ENCODE results near the gene ZBTB22.
A peak's percentile ranks its signal among the peaks of the same experiment; 100 is the strongest.
"Not testable (repeated sequence)": the region's sequence is repeated elsewhere in the genome, so short reads cannot be mapped to it uniquely, and the experiment has no call there.

Gene ZBTB22

DNA sequence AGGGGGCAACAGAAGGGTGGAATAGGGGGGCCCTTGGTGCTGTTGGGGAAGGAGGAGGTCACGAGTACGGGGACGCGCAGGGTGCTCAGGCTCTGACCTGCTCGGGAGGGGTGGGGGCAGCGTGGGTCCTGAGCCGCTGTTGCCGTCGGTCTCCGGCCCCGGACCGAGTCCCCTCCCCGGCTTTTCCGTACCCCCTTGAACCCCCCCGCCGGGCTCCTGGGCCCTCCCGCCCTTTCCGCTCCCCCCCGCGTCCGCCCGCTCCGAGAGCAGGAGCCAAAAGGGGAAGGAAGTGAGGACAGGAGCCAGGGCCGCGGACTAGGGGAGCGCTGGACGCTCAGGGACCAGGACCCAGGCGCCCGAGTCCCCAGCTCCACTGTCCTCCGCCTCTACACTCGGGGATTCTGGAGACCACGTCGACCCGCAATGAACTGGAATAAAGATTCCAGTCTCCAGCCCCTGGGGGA is 18.7 kb downstream of the ZBTB22 start, which contains the start of gene RGL2:
RGL2 (minus strand) TSS at position 170 of the 464 bp plus-strand sequence. CDS start 332 bp downstream, outside the sequence.
- no peak for DNase-seq

DNA sequence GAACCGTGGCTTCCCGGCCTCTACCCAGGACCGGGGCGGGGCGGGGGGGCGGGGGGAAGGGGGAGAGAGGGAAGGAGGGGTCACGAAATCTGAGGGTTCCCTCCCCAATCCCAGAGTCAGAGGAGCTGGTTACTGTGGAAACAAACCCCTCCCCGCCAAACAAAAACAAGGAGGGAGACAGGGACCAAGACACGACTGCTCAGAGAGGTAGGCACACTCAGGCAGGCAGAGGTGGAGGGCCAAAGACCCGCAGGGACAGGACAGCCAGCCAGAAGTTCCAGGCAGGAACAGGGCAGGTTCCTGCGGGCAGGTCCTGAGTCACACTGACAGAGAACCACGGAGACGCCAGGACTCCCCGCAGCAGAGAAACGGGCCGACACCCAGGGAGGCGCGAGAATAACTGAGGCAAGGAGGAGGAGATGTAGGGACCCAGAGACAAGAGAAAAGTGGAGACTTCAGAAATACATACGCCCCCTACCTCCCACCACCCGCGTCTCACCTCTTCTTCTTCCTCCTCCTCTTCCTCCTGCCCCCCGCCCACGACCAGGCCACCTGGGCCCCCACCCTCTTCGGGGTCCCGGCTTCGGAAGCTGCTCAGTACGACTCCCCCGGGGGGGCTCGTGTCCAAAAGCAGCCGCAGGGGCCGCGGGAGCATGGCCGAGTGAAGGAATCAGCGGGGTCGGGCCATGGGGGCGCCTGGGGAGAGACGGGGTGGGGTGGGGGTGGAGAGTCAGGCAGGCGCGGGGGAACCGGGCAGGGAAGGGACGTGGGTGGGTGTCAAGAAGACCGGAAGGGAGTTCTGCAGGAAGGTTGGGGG is 19.4 kb downstream of the ZBTB22 start:
- DNase-seq, result no peak

DNA sequence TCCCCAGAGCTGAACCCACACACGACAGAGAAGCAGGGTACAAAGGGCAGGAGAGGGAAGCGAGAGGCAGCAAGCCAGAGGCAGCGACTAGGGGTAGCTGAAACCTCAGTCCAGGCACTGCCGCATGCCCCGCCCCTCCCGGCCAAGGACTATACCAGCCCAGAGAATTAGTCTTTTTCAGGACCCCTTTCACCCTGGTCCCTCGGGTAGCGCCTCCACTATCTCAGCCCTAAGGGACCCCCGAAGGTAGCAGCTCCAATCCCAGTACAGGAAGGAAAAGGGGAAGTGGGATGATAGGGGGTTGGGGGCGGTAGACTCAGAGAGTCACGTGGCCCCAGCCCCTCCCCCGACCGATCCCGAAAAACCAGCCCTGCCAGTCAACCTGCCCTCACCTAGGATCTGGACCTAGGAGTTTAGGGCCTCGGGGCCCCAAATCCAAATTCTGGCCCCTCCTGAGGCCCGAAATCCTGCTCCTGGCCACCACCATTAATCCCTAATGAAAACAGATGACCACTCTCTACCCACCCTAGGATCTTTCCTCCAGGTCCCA is 20.1 kb downstream of the ZBTB22 start:
- DNase-seq, result no peak

DNA sequence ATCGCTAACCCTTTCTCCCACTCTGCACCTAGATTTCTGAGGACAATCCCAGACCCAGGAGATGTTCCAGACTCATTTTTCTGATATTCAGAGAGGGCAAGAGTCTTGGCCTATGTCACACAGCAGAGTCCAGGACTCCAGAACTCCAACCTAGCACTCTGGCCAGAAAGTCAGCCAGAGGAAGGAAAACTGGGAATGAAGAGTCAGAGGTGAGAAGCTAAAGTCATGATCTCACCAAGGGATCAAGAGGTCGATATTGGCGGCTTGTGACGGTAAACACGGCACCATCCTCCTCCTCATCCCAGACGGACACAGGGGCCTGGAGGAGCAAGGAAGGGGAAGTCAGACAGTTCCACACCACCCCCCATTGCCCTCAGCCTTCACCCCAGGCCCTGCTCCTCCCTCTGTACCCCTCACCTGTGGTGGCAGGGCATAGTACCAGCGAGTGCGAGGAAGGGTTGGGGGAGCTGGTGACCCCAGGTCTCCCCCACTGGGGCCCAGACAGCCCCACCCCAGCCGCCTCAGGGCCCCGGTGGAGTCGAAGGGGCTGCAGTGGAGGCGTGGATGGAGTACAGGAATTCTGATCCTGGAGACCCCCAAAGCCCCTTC is 20.6 kb downstream of the ZBTB22 start:
- no peak for DNase-seq

DNA sequence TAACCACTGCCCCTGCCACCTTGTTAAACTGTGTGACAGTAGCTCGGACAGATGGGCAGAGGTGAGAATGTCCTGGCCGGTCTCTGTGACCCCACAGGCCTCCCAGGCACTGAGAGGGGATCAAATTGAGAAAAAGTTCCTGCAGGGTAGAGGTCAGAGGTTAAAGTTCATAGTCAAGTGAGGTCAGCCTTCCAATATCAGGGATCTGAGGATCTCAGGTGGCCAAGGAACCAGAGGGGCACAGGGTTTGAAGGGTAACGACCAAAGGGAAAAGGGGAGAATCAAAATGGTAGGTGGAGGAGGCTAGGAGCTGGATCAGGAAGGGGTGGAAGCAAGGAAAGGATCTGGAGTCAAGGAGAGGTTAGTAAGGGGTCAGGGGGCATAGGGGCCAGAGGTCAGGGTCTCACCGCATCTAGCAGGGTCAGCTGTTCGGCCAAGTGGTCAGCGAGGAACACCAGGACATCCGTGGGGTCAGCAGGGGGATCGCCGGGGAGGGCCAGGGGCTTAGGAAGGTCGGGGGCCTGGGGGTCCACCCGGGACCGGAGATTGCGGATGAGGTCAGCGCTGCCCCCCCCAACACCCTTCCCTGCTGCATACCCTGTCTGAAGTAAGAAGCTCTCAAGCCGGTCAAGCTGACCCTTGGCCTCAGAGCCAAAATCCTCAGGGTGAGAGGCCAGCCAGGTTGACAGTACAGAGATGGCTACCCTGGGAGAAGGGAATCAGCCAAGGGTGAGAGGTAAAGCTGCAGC is 21.7 kb downstream of the ZBTB22 start:
- no peak for DNase-seq

DNA sequence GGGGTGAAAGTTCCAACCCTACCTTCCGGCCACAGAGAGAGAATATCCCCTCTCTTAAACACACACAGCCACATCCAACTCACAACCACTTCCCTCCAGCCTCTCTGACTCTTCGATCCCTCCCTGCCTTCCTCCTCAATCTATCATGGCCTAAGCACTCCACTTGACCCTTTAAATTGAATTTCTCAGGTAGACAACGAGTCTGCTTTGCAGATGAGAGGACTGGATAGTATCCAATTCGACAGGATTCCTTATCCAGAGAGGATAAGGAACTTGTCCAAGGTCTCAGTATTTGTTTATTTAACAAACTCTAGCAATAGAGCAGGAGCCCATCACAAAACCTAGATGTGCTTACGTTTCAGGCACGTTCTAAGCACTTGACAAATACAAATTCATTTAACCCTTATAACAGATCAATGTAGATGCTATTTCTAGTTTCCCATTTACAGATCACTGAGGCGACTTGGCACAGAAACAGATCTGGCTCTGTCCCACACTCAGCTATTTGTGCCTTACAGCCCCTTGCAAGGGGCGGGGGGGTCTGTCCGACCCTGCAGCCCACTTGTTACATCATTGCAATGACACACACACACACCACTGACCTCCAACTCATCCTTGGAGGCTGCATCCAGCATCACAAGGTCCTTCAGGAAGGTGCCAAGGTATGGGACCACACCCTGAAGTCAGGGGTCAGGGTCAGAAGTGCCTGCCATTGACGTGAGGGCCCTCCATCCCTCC is 23.3 kb downstream of the ZBTB22 start:
- no peak for DNase-seq

DNA sequence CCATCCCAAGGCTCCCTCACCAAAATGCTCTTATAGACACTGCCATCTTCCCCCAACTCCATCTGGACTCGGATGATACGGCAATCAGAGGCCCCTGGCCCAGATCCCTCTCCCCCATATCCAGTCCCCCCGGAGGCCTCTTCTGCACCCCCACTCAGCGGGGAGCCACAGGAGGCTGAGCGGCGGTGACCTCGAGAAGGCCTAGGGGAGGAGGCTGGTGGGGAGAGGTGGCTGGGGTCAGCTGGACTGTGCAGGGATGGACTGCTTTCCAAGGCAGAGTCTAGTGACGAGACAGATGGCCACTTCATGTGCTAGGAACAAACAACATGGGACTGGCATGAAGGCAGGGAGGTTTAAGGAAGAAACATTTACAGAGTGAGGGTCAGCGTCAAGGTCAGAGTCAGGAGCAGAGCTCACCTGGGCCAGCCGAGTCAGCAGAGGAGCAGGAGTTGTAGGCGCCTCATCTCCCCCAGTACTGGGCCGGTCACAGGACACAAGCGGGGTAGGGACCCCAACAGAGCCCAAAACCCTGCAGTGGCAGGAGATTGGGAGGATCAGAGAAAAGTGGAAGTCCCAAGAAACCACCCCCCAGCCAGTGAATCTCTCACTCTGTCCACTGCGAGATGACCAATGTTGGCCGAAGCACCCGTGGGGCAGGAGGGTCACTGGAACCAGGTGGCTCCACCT is 24.4 kb downstream of the ZBTB22 start:
- no peak for DNase-seq

DNA sequence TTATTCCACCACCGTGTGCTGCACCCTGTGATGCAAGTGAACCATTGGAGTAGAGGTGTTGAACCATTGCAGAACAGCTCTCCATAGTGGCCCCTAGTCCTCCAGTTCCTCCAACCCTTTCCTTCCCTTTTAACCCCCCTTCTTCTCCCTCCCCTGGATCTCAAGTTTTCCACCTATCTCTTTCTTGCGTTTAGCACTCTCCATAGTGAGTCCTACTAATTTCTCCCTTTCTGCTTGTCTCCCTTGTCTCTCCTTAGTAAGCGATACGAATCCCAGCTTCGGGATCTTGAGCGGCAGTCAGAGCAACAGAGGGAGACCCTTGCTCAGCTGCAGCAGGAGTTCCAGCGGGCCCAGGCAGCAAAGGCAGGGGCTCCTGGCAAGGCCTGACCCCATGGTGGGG is 27.1 kb downstream of the ZBTB22 start:
- DNase-seq, result no peak

DNA sequence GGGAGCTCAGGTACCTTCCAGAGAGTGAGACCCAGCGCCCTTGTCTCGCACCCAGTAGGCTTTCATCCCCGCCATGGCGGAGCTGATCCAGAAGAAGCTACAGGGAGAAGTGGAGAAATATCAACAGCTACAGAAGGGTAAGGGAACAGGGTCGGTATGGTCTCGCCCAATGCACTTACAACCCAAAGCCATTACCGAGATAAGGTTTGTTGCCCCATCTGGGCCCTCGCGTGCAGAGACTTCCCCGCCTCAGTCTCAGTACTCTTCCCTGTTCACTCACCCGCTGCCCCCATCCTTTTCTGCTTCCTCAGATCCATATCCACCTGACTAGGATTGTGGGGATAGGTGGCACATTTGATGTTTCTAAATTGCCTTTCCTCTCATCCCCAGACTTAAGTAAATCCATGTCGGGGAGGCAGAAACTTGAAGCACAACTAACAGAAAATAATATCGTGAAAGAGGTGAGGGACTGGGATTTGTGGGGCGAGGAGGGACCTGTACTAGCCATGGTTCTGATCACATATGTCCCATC is 27.7 kb downstream of the ZBTB22 start:
- DNase-seq, result no peak

DNA sequence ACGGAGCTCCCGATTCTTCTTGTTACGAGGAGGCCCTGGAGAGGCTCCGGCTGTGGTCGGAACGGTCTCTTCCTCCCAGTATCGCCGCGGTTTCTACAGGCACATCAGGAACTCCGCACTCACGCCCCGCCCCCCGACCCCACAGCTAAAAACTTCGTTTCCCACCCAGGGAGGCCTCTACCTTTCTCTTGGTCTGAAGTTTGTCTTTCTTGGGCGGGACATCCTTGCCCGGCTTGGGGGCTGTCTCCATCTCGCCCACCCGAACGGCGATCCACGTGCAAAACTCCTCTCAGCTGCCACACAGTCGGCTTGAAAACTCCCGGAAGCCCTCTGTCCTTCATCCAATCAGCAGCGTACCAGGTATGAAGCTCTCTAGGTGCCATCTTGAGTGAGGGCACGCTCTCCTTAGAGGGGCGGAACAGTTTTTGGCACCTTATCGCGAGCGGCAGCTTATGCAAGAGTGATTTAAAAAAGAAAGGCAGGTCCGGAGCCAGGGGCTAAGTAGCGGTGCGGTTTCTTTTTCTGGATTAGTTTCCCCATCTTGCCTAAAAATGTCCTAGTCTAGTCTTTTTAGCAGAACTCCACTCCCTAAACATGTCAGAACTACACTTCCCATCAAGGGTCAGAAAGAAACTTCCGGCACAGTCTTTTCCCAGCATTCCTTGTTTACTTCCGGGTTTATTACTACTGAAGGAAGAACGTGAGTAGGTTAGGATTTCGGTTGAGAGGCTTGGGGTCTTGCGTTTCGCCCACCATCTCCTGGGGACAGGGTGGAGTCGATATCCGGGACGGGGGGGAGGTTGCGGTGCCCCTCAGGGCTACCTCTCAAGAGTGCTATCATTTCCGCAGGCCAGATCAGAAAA is 28.4 kb downstream of the ZBTB22 start, which contains the start of the genes PFDN6 and WDR46:
PFDN6 (plus strand) TSS at position 681 of the 863 bp plus-strand sequence. CDS start 256 bp downstream, outside the sequence.
WDR46 (minus strand) TSS at position 319 of the 863 bp plus-strand sequence; CDS start at position 250, 69 bp downstream.
- DNase-seq, result peak; percentile 95

DNA sequence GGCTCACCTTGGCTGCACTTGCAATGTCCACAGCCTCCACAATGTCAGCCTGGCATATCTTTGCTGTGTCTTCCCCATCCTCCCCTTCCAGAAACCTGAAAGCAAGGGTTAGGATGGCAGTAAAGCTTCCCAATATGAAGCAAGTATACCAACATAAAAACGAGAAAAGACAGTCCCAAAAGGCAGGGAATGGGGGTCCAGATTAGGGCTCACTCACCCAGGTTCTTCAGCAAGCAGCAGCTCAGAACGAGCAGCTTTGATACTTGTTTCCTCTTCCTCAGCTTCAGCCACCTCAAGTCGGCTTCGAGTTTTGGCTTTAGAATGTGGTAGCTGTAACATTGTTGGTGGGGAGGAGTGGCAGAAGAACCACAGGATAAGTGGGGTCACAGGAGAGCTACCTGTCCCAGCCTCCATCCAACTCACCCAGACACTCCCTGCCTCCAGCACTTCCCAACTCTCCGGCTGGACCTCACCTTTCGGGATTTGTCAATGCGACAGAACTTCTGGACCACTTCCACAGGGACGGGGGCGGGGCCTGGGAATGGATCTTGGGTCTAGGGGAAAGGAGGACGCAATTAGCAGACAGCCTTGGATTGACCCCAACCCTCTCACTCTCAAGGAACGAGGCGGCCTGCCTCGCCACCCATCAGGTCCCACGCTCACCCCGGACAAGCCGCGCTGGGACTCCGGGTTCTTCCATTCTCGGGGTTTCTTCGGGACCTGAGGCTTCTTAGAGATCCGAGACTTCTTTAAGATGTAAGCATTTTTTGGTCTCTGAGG is 29.2 kb downstream of the ZBTB22 start:
- no peak for DNase-seq

DNA sequence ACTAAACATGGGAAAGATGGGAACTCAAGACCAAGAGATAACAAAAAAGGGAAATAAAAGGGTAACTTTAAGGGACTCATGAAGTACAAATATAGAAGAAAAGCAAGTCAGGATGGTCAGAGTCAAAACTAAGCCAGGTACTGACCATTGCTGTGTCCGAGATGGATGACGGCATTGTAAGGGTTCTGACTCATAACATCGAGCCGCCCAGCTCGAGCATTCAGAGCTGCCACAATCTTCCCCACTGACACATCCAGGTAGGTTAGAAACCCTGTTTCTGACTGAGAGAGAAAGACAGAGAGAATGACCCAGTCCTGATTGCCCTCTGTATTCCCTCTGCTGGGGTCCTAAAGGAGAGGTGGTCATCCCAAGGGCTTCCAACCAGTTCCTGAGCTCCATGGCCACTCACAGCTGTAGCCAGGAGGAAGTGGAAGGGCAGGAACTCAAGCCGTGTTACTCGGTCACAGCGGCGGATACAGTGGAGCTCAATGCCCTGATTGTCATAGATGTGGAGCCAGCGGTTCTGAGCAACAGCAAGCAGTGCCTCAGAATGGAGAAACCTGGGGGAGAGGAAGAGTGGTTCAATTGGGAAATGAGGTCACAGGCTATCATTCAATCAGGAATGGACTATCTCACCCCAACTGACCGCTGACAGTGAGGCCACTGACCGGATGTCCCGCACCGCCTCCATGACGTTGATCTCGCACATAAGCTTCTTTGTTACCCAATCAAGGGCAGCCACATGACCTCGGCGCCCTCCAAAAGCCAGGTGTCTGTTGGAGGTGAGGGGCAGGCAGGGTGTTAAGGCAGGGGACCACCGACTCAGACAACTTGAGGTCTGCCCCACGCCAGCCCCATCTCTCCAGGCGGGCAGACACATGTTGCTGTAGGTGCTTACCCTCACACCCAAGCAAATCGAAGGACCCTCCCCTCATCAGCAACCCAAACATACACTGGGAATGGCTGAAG is 30.3 kb downstream of the ZBTB22 start:
- DNase-seq, result no peak

DNA sequence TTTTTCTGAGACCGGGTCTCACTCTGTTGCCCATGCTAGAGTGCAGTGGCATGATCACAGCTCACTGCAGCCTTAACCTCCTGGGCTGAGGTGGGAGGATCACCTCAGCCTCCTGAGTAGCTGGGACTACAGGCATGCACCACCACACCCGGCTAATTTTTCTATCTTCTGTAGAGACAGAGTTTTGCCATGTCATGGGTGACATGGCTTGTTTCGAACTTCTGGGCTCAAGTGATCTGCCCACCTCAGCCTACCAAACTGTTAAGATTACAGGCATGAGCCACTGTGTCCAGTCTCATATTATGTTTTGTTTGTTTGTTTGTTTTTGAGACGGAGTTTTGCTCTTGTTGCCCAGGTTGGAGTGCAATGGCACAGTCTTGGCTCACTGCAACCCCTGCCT is 32.3 kb downstream of the ZBTB22 start:
- not testable (repeated sequence) for DNase-seq

DNA sequence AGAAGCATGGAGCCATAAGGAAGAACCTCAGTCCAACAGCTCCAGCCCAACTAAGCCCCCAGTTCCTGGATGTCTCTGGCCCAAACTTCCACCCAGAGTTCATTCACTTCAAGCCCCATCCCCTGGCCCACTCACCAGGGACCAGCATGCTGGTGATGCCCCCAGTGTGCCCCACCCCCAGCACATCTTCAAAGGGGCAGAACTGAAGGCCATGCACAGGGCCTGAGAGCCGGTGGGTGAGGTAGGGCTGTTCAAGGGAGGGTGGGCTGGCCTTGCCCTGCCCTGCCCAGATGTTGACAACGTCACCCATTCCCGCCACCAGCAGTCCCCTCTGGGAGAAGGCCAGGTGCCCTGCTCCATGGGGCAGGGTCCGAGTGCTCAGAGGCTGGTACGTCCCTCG is 37.0 kb downstream of the ZBTB22 start:
- DNase-seq, result no peak

DNA sequence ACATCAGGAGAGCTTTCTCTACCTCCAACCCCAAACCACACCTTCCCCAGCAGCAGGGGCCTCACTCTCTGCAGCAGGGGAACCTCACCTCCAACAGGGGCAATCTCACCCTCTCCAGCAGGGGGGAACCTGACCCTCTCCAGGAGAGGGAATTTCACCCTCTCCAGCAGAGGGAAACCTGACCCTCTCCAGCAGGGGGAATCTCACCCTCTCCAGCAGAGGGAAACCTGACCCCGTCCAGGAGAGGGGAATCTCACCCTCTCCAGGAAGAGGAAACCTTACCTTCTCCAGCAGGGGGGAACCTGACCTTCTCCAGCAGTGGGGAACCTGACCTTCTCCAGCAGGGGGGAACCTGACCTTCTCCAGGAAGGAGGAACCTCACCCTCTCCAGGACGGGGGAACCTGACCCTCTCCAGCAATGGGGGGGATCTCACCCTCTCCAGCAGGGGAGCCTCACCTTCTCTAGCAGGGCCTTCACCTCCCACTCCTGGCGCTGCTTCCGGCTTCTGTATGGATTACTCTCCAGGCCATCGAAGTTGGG is 37.5 kb downstream of the ZBTB22 start:
- DNase-seq, result no peak

DNA sequence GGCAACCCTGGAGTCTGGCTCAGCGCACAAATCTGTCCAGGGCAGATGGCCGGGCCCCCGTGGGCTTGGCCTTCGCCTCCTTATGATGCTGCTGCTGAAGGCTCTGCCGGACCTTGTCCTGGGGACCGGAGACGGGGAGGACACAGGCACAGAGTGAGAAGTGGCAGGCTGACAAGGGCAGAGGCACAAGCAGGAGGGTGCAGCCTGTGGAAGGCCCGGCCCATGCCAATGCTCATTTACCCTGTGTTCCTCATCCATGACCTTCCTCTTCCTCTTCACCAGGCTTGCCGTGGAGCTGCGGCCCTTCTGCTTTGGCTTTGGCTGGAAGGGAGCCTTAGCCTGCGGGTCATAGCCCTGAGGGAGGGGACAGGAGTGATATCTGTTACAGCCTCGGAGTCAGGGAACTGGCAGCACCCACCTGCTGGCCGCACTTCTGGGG is 38.3 kb downstream of the ZBTB22 start:
- DNase-seq, result no peak

DNA sequence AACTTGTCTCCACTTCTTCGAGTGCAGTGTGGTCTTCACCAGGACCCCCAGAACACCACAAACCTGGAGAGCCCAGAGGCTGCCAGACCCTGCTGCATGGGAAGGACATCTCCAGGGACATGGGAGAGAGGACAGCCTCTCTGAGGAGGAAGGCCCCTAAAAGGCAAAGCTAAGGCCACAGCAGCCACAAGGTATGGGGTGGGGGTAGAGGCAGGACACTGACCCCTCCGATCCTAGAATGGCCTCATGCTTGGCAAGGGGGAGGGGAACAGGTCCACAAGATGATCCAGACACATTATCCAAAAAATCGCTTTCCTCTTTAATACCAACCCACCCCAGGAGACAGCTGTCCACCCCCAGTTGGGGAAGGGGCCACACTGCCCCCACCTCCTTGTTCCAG is 38.7 kb downstream of the ZBTB22 start:
- DNase-seq, result no peak

DNA sequence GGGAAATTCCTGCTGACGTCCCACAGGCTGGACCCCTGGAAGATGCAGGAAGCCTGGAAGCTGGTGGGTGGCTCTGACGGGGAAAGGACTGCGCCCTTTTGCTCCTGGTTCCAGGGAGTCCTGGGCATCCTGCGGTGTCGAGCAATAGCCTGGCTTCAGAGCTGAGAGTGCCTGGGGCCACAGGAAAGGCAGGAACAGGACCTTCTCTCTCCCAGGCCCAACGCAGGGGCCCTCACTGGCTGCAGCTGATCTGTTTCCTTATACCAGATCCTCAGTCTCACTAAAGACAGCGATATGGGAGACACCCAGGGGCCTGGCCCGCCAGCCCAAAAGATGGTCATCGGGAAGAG is 39.2 kb downstream of the ZBTB22 start:
- DNase-seq, result no peak
